ENCODE data around the gene SPRING1.

SPRING1 gene

DNA sequence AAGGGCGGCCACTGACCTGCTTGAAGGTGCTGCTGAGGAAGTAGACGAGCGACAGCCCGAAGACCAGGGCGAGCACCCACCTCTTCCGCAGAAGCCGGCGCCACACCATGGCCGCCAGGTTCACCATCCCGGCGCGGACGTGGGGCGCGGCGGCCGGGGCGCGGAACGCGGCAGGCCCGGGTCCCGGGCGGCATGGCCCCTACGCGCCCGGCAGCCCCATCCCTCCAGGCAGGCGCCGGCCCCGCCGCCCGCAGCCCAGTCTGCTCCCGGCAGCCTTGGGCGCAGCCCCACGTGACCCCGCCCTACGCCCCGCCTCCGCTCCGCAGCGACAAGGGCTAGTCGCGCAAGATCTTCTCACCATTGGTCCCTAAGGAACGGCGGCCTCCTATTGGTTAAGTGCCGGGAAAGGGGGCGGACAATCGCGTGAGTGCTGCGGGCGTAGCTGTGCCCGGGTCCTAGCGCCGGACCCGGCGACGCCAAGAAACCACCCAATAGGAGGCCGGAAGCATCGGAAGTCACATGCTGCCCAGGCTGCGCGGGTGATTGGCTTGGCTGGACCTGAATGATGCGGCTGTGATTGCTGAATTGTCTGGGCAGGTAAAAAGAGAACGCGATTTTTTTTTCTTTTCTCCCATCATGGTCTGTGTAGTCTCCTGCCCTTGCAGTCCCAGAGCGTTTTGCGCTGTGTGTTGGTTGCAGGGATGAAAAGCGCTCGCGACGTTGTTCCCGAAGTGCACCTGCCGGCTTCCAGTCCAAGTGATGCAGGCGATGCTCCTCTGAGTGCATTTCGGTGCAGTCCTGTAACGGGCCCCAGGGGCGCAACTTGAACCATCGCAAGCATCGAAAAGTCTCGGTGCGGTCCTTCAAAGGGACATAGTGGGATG lies at the start of gene SPRING1, which contains the start of gene RNFT2:
Gene SPRING1, minus strand, starts transcription at position 296 of the 884 bp plus-strand sequence. Its CDS starts 169 bp downstream, at position 127.
Gene RNFT2, plus strand, starts transcription at position 542 of the 884 bp plus-strand sequence. CDS start 2,183 bp downstream, outside the sequence.
- Histone ChIP-seq H4K20me1 (ENCODE audit: insufficient read depth, low read length) (peaks cover 4% of the 10 kb centered on the region; the same call in 1 of the 2 replicates), H3K9ac (ENCODE audit: low read depth, low read length) (peak within 1 kb of the TSS; percentile 69), H3K36me3 (ENCODE audit: insufficient read depth, low read length) (peaks cover 29% of the 10 kb centered on the region), H3K4me2 (ENCODE audit: insufficient read depth, low read length) (peak within 1 kb of the TSS; percentile 93), H3K27me3 (ENCODE audit: insufficient read depth, low read length, poor library complexity) (no peaks in the 10 kb centered on the region), H3K4me3 (ENCODE audit: low read depth in 1 of 2, low read length in 2 of 2) (peak within 1 kb of the TSS; percentile 60 to 88), H3K9me3 (ENCODE audit: insufficient read depth, low read length, severe bottlenecking) (no peaks in the 10 kb centered on the region), H3K79me2 (ENCODE audit: insufficient read depth, low read length) (peaks cover 34% of the 10 kb centered on the region), H2AFZ (ENCODE audit: low read depth, low read length) (peak within 1 kb of the TSS; percentile 90), H3K4me1 (ENCODE audit: insufficient read depth, low read length) (peaks cover 30% of the 10 kb centered on the region), H3K27ac (ENCODE audit: low read length) (peak within 1 kb of the TSS; percentile 63)
- ATAC-seq (ENCODE audit: insufficient read depth, low read depth) (peak; percentile 97), DNase-seq (peak; percentile 100)
- no peak for TF ChIP-seq EZH2 (IDR thresholded peaks at IDR 0.05; ENCODE audit: borderline replicate concordance, low read depth, low read length, severe bottlenecking)
- TF ChIP-seq, protein P1, sequence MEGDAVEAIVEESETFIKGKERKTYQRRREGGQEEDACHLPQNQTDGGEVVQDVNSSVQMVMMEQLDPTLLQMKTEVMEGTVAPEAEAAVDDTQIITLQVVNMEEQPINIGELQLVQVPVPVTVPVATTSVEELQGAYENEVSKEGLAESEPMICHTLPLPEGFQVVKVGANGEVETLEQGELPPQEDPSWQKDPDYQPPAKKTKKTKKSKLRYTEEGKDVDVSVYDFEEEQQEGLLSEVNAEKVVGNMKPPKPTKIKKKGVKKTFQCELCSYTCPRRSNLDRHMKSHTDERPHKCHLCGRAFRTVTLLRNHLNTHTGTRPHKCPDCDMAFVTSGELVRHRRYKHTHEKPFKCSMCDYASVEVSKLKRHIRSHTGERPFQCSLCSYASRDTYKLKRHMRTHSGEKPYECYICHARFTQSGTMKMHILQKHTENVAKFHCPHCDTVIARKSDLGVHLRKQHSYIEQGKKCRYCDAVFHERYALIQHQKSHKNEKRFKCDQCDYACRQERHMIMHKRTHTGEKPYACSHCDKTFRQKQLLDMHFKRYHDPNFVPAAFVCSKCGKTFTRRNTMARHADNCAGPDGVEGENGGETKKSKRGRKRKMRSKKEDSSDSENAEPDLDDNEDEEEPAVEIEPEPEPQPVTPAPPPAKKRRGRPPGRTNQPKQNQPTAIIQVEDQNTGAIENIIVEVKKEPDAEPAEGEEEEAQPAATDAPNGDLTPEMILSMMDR (IDR thresholded peaks at IDR 0.05; ENCODE audit: borderline replicate concordance, extremely low read depth, low read length, poor library complexity, severe bottlenecking) = peak; percentile 30

GRCh38 chr12:116784238-116784612 lies 46.4 kb upstream of the SPRING1 start:
- no peak overlapping the region for H3K27ac ChIP-seq (ENCODE audit: low read length)
- no peaks in the 10 kb centered on the region for H3K9me3 ChIP-seq (ENCODE audit: insufficient read depth, low read length, severe bottlenecking)
- no peak overlapping the region for H3K9ac ChIP-seq (ENCODE audit: low read depth, low read length)
- ATAC-seq (ENCODE audit: insufficient read depth, low read depth) = peak; percentile 40; the same call in 1 of the 3 replicates
- no peak for DNase-seq
- no peak overlapping the region for H3K4me2 ChIP-seq (ENCODE audit: insufficient read depth, low read length)
- TF ChIP-seq, protein P1 (IDR thresholded peaks at IDR 0.05; ENCODE audit: borderline replicate concordance, extremely low read depth, low read length, poor library complexity, severe bottlenecking) = no peak
- no peak for TF ChIP-seq EZH2 (IDR thresholded peaks at IDR 0.05; ENCODE audit: borderline replicate concordance, low read depth, low read length, severe bottlenecking)
- H3K27me3 ChIP-seq (ENCODE audit: insufficient read depth, low read length, poor library complexity) = no peaks in the 10 kb centered on the region
- H3K4me1 ChIP-seq (ENCODE audit: insufficient read depth, low read length) = no peaks in the 10 kb centered on the region
- no peaks in the 10 kb centered on the region for H4K20me1 ChIP-seq (ENCODE audit: insufficient read depth, low read length)
- peaks cover 38% of the 10 kb centered on the region for H3K36me3 ChIP-seq (ENCODE audit: insufficient read depth, low read length)
- no peaks in the 10 kb centered on the region for H3K79me2 ChIP-seq (ENCODE audit: insufficient read depth, low read length)
- H2AFZ ChIP-seq (ENCODE audit: low read depth, low read length) = no peak overlapping the region; the same call in 1 of the 2 replicates
- H3K4me3 ChIP-seq (ENCODE audit: low read depth in 1 of 2, low read length in 2 of 2) = no peak overlapping the region

- no peak overlapping the region for H3K9ac ChIP-seq (ENCODE audit: low read depth, low read length)
- H3K36me3 ChIP-seq (ENCODE audit: insufficient read depth, low read length) = peaks cover 43% of the 10 kb centered on the region
- H4K20me1 ChIP-seq (ENCODE audit: insufficient read depth, low read length) = no peaks in the 10 kb centered on the region
Measured at GRCh38 chr12:116783525-116784237, 45.8 kb upstream of the SPRING1 start.

More at GRCh38 chr12:116783525-116784237, 45.8 kb upstream of the SPRING1 start:
- Histone ChIP-seq H3K4me3 (ENCODE audit: low read depth in 1 of 2, low read length in 2 of 2) (no peak overlapping the region), H2AFZ (ENCODE audit: low read depth, low read length) (no peak overlapping the region), H3K27me3 (ENCODE audit: insufficient read depth, low read length, poor library complexity) (no peaks in the 10 kb centered on the region), H3K4me1 (ENCODE audit: insufficient read depth, low read length) (no peaks in the 10 kb centered on the region), H3K79me2 (ENCODE audit: insufficient read depth, low read length) (no peaks in the 10 kb centered on the region), H3K4me2 (ENCODE audit: insufficient read depth, low read length) (no peak overlapping the region), H3K27ac (ENCODE audit: low read length) (no peak overlapping the region), H3K9me3 (ENCODE audit: insufficient read depth, low read length, severe bottlenecking) (no peaks in the 10 kb centered on the region)
- DNase-seq (no peak), ATAC-seq (ENCODE audit: insufficient read depth, low read depth) (no peak)
- TF ChIP-seq, protein P1 (IDR thresholded peaks at IDR 0.05; ENCODE audit: borderline replicate concordance, extremely low read depth, low read length, poor library complexity, severe bottlenecking) = no peak
- no peak for TF ChIP-seq EZH2 (IDR thresholded peaks at IDR 0.05; ENCODE audit: borderline replicate concordance, low read depth, low read length, severe bottlenecking)
